ENCODE results near the gene CD81.
"Not testable (repeated sequence)": the region's sequence is repeated elsewhere in the genome, so short reads cannot be mapped to it uniquely, and the experiment has no call there.

Gene CD81, protein sequence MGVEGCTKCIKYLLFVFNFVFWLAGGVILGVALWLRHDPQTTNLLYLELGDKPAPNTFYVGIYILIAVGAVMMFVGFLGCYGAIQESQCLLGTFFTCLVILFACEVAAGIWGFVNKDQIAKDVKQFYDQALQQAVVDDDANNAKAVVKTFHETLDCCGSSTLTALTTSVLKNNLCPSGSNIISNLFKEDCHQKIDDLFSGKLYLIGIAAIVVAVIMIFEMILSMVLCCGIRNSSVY

GRCh38 chr11:2376751-2377451 is at the start of gene CD81:
Gene CD81, plus strand, starts transcription at chr11:2377310. Its CDS starts 240 bp downstream, at chr11:2377550.
- peak; percentile 9 for DNase-seq

GRCh38 chr11:2328021-2328420 is 49.1 kb upstream of the CD81 start:
- DNase-seq, result no peak

- DNase-seq, result no peak
Measured at GRCh38 chr11:2328656-2329354, 48.3 kb upstream of the CD81 start.

DNA sequence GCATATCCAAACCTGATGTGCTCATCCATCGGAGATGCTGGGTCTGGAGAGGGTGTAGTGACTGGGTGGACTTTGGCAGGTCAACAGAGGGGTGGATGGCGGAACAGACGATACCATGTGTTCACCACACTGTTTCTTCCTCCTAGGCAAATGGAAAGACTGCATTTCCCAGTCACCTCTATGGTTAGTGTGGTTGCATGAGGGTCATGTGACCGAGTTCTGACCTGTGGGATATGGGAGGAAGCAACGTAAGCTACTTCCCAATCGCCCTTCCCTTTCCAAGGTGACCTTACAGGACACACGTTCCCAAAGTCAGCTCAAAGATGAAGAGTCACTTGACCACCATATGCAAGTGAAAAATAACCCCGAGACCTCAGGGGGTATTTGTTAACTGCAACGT is 47.6 kb upstream of the CD81 start:
- no peak for DNase-seq

- no peak for DNase-seq
Measured at GRCh38 chr11:2330696-2331095, 46.4 kb upstream of the CD81 start.

GRCh38 chr11:2331404-2331803 is 45.7 kb upstream of the CD81 start:
- DNase-seq, result no peak

- not testable (repeated sequence) for DNase-seq
Measured at GRCh38 chr11:2332569-2332968, 44.5 kb upstream of the CD81 start.

GRCh38 chr11:2333486-2334205 is 43.5 kb upstream of the CD81 start:
- DNase-seq, result not testable (repeated sequence)

DNA sequence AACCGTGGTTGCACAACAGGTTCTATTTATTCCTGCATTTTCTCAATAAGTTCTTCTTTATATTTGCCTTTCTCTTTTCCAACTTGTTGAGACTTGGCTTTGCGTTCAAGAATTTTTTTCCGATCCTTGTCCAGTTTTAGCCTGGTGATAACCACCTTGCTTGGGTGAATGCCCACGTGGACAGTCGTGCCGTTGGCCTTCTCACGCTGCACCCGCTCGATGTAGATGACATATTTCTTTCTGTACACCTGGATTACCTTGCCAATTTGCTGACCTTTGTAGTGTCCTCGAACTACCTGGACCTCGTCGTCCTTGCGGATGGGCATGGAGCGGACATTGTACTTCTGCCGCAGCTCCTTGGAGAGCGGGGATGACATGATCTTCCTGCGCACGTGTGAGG is 41.8 kb upstream of the CD81 start:
- not testable (repeated sequence) for DNase-seq

DNA sequence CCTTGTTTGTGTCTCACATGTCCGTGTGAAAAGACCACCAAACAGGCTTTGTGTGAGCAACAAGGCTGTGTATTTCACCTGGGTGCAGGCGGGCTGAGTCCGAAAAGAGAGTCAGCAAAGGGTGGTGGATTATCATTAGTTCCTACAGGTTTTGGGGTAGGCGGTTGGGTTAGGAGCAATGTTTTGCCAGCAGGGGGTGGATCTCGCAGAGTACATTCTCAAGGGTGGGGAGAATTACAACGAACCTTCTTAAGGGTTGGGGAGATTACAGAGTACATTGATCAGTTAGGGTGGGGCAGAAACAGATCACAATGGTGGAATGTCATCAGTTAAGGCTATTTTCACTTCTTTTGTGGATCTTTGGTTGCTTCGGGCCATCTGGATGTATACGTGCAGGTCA is 38.4 kb upstream of the CD81 start:
- not testable (repeated sequence) for DNase-seq

GRCh38 chr11:2342557-2342956 is 34.6 kb upstream of the CD81 start:
- no peak for DNase-seq

DNA sequence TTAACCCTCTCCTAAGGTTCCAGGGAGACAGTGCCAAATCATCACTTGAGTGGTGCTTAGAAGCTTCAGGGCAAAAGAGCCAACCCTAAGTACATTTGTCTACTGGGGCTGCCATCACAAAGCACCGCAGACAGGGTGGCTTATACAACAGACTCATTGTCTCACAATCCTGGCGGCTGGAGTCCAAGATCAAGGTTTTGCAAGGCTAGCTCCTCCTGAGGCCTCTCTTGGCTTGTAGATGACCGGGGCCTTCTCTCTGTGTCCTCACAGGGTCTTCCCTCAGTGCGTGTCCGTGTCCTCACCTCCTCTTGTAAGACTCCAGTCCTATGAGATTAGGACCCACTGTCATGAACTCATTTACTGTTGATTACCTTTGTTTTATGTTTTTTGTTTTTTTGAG is 34.1 kb upstream of the CD81 start:
- no peak for DNase-seq

DNA sequence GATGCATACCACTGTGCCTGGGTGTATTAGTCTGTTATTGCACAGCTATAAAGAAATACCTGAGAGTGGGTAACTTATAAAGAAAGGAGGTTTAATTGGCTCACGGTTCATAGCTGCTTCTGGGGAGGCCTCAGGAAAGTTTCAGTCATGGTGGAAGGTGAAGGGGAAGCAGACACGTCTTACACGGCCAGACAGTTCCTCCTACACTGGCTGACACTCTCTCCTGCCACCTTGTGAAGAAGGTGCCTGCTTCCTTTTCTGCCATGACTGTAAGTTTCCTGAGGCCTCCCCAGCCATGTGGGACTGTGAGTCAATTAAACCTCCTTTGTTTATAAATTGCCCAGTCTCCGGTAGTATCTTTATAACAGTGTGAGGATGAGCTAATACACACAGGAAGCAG is 33.6 kb upstream of the CD81 start:
- DNase-seq, result no peak

GRCh38 chr11:2345050-2345449 is 32.1 kb upstream of the CD81 start:
- DNase-seq, result no peak

DNA sequence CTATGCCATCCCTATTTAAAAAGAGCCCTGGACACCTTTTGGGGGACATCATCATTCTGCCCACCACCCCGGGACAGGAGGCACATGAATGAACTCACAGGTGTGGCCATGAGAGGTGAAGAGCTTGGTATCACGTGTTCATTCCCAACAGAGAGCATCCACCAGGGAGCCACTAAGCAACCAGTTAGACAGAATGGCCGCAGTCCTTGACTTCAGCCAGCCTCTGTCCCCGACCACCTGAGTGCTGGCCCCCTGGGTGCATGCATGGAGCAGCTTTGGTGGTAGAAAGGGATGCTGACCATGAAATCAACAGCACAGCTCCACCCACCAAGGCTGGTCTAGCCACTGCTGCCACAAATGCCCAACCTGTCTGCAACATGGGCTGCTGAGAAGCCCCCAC is 31.1 kb upstream of the CD81 start:
- DNase-seq, result no peak

GRCh38 chr11:2346586-2347307 is 30.4 kb upstream of the CD81 start:
- no peak for DNase-seq

- no peak for DNase-seq
Measured at GRCh38 chr11:2347308-2347830, 29.7 kb upstream of the CD81 start.

- no peak for DNase-seq
Measured at GRCh38 chr11:2348986-2349385, 28.1 kb upstream of the CD81 start.

GRCh38 chr11:2351701-2352100 is 25.4 kb upstream of the CD81 start:
- no peak for DNase-seq

DNA sequence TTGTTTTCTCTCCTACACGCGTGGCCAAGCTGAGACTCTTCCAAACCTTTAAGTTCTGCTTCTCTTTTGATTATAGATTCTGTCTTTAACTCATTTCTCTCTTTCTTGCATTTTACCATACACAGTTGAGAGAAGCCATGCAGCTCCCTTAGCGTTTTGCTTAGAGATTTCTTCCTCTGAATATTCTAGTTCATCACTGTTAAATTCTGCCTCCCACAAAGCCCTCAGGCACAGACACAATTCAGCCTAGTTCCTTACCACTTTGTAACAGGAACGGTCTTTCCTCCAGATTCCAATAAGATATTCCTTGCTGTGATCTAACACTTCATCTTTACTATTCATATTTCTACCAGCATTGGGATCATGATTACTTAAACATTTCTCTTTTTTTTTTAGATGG is 24.7 kb upstream of the CD81 start:
- DNase-seq, result no peak

DNA sequence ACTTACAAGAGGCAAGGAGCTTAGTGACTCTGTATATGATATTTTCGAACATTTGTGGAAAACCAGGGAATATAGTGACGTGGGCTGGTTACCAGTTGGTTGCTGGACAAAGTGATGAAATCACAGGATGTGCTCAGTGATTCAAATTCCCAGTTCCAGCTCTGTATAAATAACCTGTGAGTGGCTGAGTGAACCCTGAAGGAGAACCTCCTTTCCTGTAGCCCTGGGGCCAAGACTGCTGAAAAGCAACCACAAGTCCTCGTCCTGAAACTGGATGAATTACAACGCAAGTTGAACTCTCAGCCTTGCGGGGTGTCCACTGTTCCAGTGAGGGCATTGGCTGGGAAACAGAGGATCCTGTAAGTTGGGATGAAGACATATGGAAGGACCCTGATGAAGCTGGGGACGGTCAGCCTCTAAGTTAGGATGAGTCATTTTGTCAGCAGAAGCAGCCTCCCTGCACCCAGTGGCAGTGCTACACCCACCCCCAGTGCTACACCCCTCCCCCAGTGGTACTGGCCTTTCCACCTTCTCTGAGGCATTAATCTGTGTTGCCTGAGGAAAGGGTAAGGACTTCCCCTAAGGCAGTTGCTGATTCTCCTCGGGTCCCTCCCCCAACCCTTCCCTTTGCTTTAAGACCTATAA is 22.0 kb upstream of the CD81 start:
- DNase-seq, result no peak

DNA sequence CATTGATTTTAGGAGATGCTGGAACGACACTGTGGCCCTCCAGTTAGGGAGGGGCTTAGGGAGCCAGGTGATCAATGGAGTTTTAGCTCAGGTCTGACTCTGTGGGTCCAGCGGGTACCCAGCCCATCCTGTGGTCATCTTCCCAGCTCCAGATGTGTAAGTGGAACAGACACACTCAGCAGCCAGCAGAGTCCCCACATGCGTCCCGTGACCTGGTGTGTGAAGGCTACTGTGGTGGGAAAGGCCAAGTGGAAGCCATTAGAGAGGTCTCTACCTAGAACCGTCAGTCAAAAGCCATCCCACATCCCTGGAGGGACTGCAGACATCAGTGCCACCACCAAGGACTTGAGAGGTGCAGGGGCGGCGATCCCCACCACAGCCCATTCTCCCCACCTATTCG is 19.9 kb upstream of the CD81 start:
- DNase-seq, result no peak

All from NCI-H1105 (cell line).